Ishikawa (cell line): ENCODE data around the gene HEBP1.
A peak's percentile ranks its signal among the peaks of the same experiment; 100 is the strongest.

Experiments
- CEBPB ChIP-seq: IDR thresholded peaks from 2 replicates; pipeline ENCODE4 v1.6.1; 2012
- CREB1 ChIP-seq: IDR thresholded peaks from 2 replicates; pipeline ENCODE4 v1.6.1; 2012; ENCODE audit warnings: low read depth
- EGR1 ChIP-seq: IDR thresholded peaks from 2 replicates; pipeline ENCODE4 v1.6.1; 2012
- EP300 ChIP-seq: IDR thresholded peaks from 2 replicates; pipeline ENCODE4 v1.6.1; 2012; ENCODE audit warnings: borderline replicate concordance
- FOXM1 ChIP-seq: IDR thresholded peaks from 2 replicates; pipeline ENCODE4 v1.6.1; 2012; ENCODE audit warnings: low read depth, borderline replicate concordance
- MAX ChIP-seq: IDR thresholded peaks from 2 replicates; pipeline ENCODE4 v1.6.1; 2012
- NFIC ChIP-seq: IDR thresholded peaks from 2 replicates; pipeline ENCODE4 v1.6.1; 2012
- RAD21 ChIP-seq: IDR thresholded peaks from 2 replicates; pipeline ENCODE4 v1.6.1; 2012; ENCODE audit warnings: low read depth
- REST ChIP-seq: IDR thresholded peaks from 2 replicates; pipeline ENCODE4 v1.6.1; 2012; ENCODE audit warnings: low read depth, mild to moderate bottlenecking
- TAF1 ChIP-seq: IDR thresholded peaks from 2 replicates; pipeline ENCODE4 v1.6.1; 2012; ENCODE audit warnings: low read depth, mild to moderate bottlenecking
- TCF12 ChIP-seq: IDR thresholded peaks from 2 replicates; pipeline ENCODE4 v1.6.1; 2012; ENCODE audit warnings: low read depth
- TEAD4 ChIP-seq: IDR thresholded peaks from 2 replicates; pipeline ENCODE4 v1.6.1; 2012
- USF1 ChIP-seq: IDR thresholded peaks from 2 replicates; pipeline ENCODE4 v1.6.1; 2012
- YY1 ChIP-seq: IDR thresholded peaks from 2 replicates; pipeline ENCODE4 v1.6.1; 2012; ENCODE audit warnings: low read depth
- ZBTB7A ChIP-seq: IDR thresholded peaks from 2 replicates; pipeline ENCODE4 v1.6.1; 2012; ENCODE audit warnings: low read depth

The HEBP1 gene

GRCh38 chr12:12977231-12977630, 22.8 kb downstream of the HEBP1 start:
- no peak for TF ChIP-seq ZBTB7A

- TF ChIP-seq EGR1 (no peak), RAD21 (no peak), TCF12 (no peak), TAF1 (no peak), EP300 (no peak), TEAD4 (no peak), YY1 (no peak), ZBTB7A (no peak), CREB1 (no peak), REST (no peak)
These were observed 23.7 kb downstream of the HEBP1 start for GRCh38 chr12:12976366-12976765.

- no peak for TF ChIP-seq TCF12
- TF ChIP-seq USF1: no peak
- TF ChIP-seq RAD21: peak; percentile 73
These were observed 24.6 kb downstream of the HEBP1 start for GRCh38 chr12:12975322-12976077.

- TF ChIP-seq YY1 (no peak), RAD21 (no peak), FOXM1 (no peak), CREB1 (no peak), TAF1 (no peak), TEAD4 (no peak), REST (no peak), CEBPB (no peak), USF1 (no peak), EP300 (no peak), NFIC (no peak), ZBTB7A (no peak), TCF12 (no peak)
These were observed 25.9 kb downstream of the HEBP1 start for GRCh38 chr12:12974211-12974610.

- TF ChIP-seq NFIC: no peak
- no peak for TF ChIP-seq TAF1
- no peak for TF ChIP-seq RAD21
These were observed 27.0 kb downstream of the HEBP1 start for GRCh38 chr12:12973019-12973418.

- TF ChIP-seq MAX: no peak
- TF ChIP-seq RAD21: no peak
- no peak for TF ChIP-seq REST
- TF ChIP-seq CEBPB: no peak
- no peak for TF ChIP-seq EP300
- TF ChIP-seq CREB1: no peak
- TF ChIP-seq FOXM1: no peak
- no peak for TF ChIP-seq USF1
- no peak for TF ChIP-seq EGR1
- TF ChIP-seq TEAD4: no peak
- no peak for TF ChIP-seq ZBTB7A
- no peak for TF ChIP-seq TAF1
- no peak for TF ChIP-seq TCF12
- no peak for TF ChIP-seq NFIC
These were observed 34.2 kb downstream of the HEBP1 start for GRCh38 chr12:12965836-12966235.
